MM.1S (cell line): ENCODE data around the gene KIF16B.

Experiments
- DNase-seq: peaks from one replicate; pipeline ENCODE4 v3.0.0-alpha.2; 2015
- H2AFZ ChIP-seq: fragments of 300-600 bp; sonication (generic); 2 replicates; pipeline ENCODE4 v1.6.0; 2016; ENCODE audit warnings: antibody characterized with exemption, low read length
- H3F3A ChIP-seq: fragments of 300-600 bp; sonication (generic); 2 replicates; pipeline ENCODE4 v1.6.1; 2016; ENCODE audit warnings: mild to moderate bottlenecking, antibody characterized with exemption, low read length, moderate library complexity, mixed read lengths; ENCODE audit not compliant: insufficient read depth
- H3K27ac ChIP-seq: fragments of 300-600 bp; sonication (generic); 2 replicates; pipeline ENCODE4 v1.5.1; 2016; ENCODE audit warnings: mild to moderate bottlenecking, low read length
- H3K27me3 ChIP-seq: fragments of 300-600 bp; sonication (generic); replicated peaks from 2 replicates; pipeline ENCODE4 v1.6.0; 2016; ENCODE audit warnings: low read length; ENCODE audit not compliant: insufficient read depth
- H3K36me3 ChIP-seq: fragments of 300-600 bp; sonication (generic); replicated peaks from 2 replicates; pipeline ENCODE4 v1.6.1; 2016; ENCODE audit warnings: mild to moderate bottlenecking, low read length, mixed read lengths; ENCODE audit not compliant: insufficient read depth
- H3K4me1 ChIP-seq: fragments of 300-600 bp; sonication (generic); 2 replicates; pipeline ENCODE4 v1.6.1; 2016; ENCODE audit warnings: low read length, mixed read lengths
- H3K4me2 ChIP-seq: fragments of 300-600 bp; sonication (generic); 2 replicates; pipeline ENCODE4 v1.6.0; 2016; ENCODE audit warnings: low read depth, low read length
- H3K4me3 ChIP-seq: fragments of 300-600 bp; sonication (generic); 2 replicates; pipeline ENCODE4 v1.5.1; 2016; ENCODE audit warnings: low read length, mixed read lengths
- H3K79me2 ChIP-seq: fragments of 300-600 bp; sonication (generic); 2 replicates; pipeline ENCODE4 v1.6.1; 2016; ENCODE audit warnings: mixed run types, low read length, mixed read lengths
- H3K9ac ChIP-seq: fragments of 300-600 bp; sonication (generic); 2 replicates; pipeline ENCODE4 v1.6.1; 2016; ENCODE audit warnings: low read length, mixed read lengths
- H3K9me2 ChIP-seq: fragments of 300-600 bp; sonication (generic); replicated peaks from 2 replicates; pipeline ENCODE4 v1.6.1; 2016; ENCODE audit warnings: mild to moderate bottlenecking, low read length, mixed read lengths; ENCODE audit not compliant: insufficient read depth
- H3K9me3 ChIP-seq: fragments of 300-600 bp; sonication (generic); replicated peaks from 2 replicates; pipeline ENCODE4 v1.6.1; 2016; ENCODE audit warnings: mild to moderate bottlenecking, low read length, mixed read lengths; ENCODE audit not compliant: insufficient read depth
- H4K20me1 ChIP-seq: fragments of 300-600 bp; sonication (generic); 2 replicates; pipeline ENCODE4 v1.6.1; 2016; ENCODE audit warnings: mild to moderate bottlenecking, low read length, moderate library complexity, mixed read lengths; ENCODE audit not compliant: insufficient read depth
- CTCF ChIP-seq: fragments of 300-600 bp; sonication (generic); IDR thresholded peaks from 2 replicates; pipeline ENCODE4 v1.5.1; 2016; ENCODE audit warnings: antibody characterized with exemption, low read length, mixed read lengths
- EZH2 ChIP-seq: fragments of 300-600 bp; sonication (generic); optimal IDR thresholded peaks from 2 replicates; pipeline ENCODE3; 2017; ENCODE audit warnings: low read depth, mild to moderate bottlenecking, antibody characterized with exemption, low read length, mixed read lengths
- EZH2phosphoT487 ChIP-seq: fragments of 300-600 bp; sonication (generic); IDR thresholded peaks from 2 replicates; pipeline ENCODE4 v1.6.1; 2018; ENCODE audit warnings: antibody characterized with exemption, low read length

The KIF16B gene

GRCh38 chr20:16399801-16400200, 173.4 kb downstream of the KIF16B start:
- no peak overlapping the region for H3K4me3 ChIP-seq
- H3K9ac ChIP-seq: no peak overlapping the region
- TF ChIP-seq EZH2 (no peak), CTCF (no peak)
- no peaks in the 10 kb centered on the region for H3K4me1 ChIP-seq
- H2AFZ ChIP-seq: no peak overlapping the region
- no peaks in the 10 kb centered on the region for H3K79me2 ChIP-seq
- no peak overlapping the region for H3K27ac ChIP-seq
- H3F3A ChIP-seq: no peaks in the 10 kb centered on the region
- no peaks in the 10 kb centered on the region for H3K27me3 ChIP-seq
- no peaks in the 10 kb centered on the region for H3K9me3 ChIP-seq
- no peaks in the 10 kb centered on the region for H3K9me2 ChIP-seq
- DNase-seq: no peak
- H3K4me2 ChIP-seq: no peak overlapping the region
- H4K20me1 ChIP-seq: no peaks in the 10 kb centered on the region
- no peaks in the 10 kb centered on the region for H3K36me3 ChIP-seq

GRCh38 chr20:16397086-16397485, 176.2 kb downstream of the KIF16B start:
- Histone ChIP-seq H3K4me2 (no peak overlapping the region), H3K27me3 (no peaks in the 10 kb centered on the region), H3K4me3 (no peak overlapping the region), H3K36me3 (no peaks in the 10 kb centered on the region), H2AFZ (no peak overlapping the region), H3K79me2 (no peaks in the 10 kb centered on the region), H3K9me3 (no peaks in the 10 kb centered on the region), H3K27ac (no peak overlapping the region), H3K9me2 (no peaks in the 10 kb centered on the region), H3F3A (no peaks in the 10 kb centered on the region), H3K4me1 (no peaks in the 10 kb centered on the region), H4K20me1 (no peaks in the 10 kb centered on the region), H3K9ac (no peak overlapping the region)
- TF ChIP-seq CTCF: no peak
- no peak for TF ChIP-seq EZH2
- TF ChIP-seq EZH2phosphoT487: no peak
- no peak for DNase-seq

GRCh38 chr20:16395366-16395765, 177.9 kb downstream of the KIF16B start:
- no peaks in the 10 kb centered on the region for H4K20me1 ChIP-seq
- no peaks in the 10 kb centered on the region for H3K9me2 ChIP-seq
- no peak overlapping the region for H3K4me3 ChIP-seq
- no peaks in the 10 kb centered on the region for H3K36me3 ChIP-seq
- H3K79me2 ChIP-seq: no peaks in the 10 kb centered on the region
- H2AFZ ChIP-seq: no peak overlapping the region
- no peaks in the 10 kb centered on the region for H3K4me1 ChIP-seq
- no peak overlapping the region for H3K9ac ChIP-seq
- DNase-seq: no peak
- no peaks in the 10 kb centered on the region for H3F3A ChIP-seq
- H3K4me2 ChIP-seq: no peak overlapping the region
- H3K27me3 ChIP-seq: no peaks in the 10 kb centered on the region
- no peaks in the 10 kb centered on the region for H3K9me3 ChIP-seq
- no peak overlapping the region for H3K27ac ChIP-seq
- no peak for TF ChIP-seq EZH2phosphoT487
- TF ChIP-seq CTCF: no peak

GRCh38 chr20:16394784-16395183, 178.5 kb downstream of the KIF16B start:
- H2AFZ ChIP-seq: no peak overlapping the region
- H3K9me3 ChIP-seq: no peaks in the 10 kb centered on the region
- H3K27ac ChIP-seq: no peak overlapping the region
- H3K9ac ChIP-seq: no peak overlapping the region
- H3K27me3 ChIP-seq: no peaks in the 10 kb centered on the region
- no peaks in the 10 kb centered on the region for H4K20me1 ChIP-seq
- H3K4me3 ChIP-seq: no peak overlapping the region
- no peak for DNase-seq
- H3K79me2 ChIP-seq: no peaks in the 10 kb centered on the region
- no peaks in the 10 kb centered on the region for H3K9me2 ChIP-seq
- TF ChIP-seq CTCF (no peak), EZH2phosphoT487 (no peak)
- no peak overlapping the region for H3K4me2 ChIP-seq
- H3K4me1 ChIP-seq: no peaks in the 10 kb centered on the region
- H3K36me3 ChIP-seq: no peaks in the 10 kb centered on the region
- H3F3A ChIP-seq: no peaks in the 10 kb centered on the region
